ENCODE measurements around the gene TSPAN9.

DNA sequence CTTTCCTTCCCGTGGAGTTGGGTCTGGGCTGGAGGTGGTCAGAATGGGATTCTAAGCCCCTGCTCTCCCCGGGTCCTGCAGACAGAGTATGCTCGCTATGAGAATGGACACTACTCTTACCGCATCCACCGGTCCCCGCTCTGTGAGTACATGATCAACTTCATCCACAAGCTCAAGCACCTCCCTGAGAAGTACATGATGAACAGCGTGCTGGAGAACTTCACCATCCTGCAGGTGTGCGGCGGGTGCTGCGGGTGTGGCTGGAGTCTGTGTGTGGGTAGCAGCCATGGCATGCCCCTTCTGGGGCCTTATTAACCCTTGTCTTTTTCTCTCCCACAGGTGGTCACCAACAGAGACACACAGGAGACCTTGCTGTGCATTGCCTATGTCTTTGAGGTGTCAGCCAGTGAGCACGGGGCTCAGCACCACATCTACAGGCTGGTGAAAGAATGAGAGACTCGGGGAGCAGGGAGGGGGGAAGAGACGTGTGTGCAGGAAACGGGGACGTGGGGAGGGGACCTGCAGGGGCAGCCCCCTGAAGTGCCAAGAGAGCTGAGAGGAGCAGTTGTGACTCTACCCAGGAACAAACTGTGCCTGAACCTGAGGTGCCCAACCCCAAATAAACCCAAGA is 37.0 kb upstream of the TSPAN9 start:
- TF ChIP-seq, protein P1, sequence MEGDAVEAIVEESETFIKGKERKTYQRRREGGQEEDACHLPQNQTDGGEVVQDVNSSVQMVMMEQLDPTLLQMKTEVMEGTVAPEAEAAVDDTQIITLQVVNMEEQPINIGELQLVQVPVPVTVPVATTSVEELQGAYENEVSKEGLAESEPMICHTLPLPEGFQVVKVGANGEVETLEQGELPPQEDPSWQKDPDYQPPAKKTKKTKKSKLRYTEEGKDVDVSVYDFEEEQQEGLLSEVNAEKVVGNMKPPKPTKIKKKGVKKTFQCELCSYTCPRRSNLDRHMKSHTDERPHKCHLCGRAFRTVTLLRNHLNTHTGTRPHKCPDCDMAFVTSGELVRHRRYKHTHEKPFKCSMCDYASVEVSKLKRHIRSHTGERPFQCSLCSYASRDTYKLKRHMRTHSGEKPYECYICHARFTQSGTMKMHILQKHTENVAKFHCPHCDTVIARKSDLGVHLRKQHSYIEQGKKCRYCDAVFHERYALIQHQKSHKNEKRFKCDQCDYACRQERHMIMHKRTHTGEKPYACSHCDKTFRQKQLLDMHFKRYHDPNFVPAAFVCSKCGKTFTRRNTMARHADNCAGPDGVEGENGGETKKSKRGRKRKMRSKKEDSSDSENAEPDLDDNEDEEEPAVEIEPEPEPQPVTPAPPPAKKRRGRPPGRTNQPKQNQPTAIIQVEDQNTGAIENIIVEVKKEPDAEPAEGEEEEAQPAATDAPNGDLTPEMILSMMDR (IDR thresholded peaks at IDR 0.05), result no peak
- TF ChIP-seq EZH2 (IDR thresholded peaks at IDR 0.05), result no peak
